GM21447 (cell line): Measurements from ENCODE around the gene GSC.
A peak's percentile ranks its signal among the peaks of the same experiment; 100 is the strongest.

Source experiments
- ATAC-seq: cut with Tn5 transposase; IDR thresholded peaks from one replicate; pipeline ENCODE4 v1.9.1; 2021; ENCODE audit not compliant: unreplicated experiment

GSC gene

DNA sequence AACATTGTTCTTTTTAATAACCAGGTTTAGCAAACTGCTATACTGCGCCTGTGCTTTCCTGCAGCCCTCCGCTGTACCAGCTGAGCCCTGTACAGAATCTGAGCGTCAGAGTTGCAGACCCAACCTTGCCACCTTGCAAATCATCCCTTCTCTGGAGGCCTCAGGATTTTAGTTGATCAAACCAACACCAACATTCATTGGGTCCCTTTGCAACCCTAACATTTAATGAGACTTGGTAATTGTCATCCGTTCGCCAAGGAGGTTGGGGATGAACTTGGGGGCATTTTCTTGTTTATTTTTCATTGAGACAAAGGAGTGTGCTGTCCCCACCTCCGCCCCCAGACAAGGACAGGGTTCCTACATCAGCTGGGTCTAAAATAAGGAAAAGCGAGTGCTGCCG, 2.6 kb upstream of the GSC start:
- no peak for ATAC-seq

DNA sequence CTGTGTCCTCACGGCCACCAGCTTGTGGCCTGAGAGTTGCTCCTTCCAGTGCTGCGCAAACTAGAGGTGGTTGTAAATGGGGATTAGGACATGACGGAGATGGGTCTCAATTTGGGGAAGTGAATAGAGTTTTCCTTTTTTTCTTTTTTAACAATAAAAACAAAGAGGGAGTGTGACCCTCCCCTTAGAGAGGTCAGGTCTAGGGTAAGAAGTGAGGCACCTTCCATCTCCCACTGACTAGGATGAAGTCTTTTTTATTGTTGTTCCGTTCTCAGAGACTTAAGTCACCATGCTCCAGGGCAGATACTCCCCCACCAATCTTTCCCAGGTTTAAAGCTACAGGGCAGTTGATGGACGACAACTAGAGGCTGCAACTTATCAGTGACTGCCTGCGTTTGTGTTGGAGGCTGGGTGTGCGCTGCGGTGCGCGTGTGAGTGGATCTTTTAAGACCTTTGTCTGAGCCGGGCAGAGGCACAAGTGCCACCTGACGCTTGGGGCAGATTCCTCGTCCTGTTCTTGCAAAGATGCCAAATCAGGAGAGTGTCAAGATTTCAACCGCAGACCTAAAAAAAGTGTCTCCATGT, 2.1 kb upstream of the GSC start:
- no peak for ATAC-seq

DNA sequence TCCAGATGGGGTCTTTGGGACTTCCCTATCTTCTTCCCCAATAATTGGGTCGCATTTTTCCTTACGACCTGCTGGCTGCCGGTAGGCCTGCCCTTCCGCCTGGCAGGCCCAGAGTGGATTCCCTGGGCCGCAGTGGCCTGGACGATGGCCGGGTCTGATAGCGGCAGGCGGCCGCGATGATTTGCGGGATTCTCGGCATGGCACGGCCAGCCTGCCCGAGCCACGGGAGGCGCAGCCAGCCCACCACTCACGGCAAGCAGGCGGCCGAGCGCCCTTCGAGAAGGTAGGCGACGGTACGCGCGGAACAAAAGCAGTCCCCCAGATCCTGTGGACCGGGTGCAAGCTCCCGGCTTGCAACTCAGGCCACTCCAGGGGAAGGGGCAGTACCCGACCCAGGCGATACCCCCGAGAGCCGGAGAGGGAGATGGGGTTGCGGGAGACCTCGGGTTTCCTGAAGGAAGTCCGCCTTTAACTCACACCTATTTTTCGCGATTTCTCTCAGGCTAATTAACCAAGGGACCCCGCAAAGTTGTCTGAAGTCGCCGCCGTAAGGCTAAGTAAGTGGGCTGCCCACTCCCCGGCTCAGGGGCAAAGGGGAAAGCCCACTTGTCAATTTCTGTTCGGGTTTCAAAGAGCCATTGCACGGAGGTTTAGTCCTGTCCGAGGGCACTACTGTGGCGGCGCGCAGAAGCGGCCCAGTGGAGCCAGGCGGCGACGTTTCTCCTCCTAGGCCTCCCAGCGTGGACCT, 1.4 kb upstream of the GSC start:
- no peak for ATAC-seq

DNA sequence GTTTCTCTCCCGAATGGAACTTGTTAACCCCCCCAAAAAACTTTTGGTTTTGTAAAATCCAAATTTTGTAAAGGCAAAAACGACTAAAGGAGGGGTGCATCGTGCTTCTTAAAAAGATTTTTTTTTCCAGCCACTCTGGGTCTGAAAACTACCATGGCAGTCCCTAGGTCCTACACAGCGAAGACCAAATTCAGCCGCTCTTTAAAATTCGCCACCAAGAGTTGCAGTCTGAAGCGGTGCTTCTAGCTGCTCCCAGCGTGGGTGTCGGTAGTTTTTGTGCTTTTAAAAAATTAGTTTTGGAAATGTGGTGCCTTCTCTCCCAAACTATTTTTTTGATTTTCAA, 873 bp upstream of the GSC start:
- no peak for ATAC-seq

DNA sequence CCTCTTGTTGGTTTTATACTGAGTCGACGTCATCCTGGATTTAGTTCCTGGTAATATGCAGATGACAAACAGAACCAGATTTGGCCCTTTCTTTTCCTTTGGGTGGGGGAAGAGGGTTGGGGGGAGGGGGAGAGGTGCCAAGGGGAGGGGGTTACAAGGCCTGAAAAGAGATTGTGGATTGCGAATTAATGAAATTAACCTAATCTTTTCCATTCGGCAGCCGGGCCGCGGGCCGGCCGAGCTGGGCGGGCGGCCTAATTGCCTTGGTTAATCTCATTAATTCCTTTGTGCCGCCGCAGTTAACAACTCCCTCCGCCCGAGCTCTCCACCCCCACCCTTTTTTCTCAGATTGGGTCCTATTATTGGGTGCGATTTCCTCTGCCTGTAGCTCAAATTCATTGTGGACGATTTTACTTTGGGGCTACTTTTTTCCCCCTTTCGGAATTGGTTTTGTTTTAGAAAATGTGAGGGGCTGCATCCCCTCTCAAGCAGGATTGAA, 387 bp upstream of the GSC start:
- ATAC-seq: no peak

DNA sequence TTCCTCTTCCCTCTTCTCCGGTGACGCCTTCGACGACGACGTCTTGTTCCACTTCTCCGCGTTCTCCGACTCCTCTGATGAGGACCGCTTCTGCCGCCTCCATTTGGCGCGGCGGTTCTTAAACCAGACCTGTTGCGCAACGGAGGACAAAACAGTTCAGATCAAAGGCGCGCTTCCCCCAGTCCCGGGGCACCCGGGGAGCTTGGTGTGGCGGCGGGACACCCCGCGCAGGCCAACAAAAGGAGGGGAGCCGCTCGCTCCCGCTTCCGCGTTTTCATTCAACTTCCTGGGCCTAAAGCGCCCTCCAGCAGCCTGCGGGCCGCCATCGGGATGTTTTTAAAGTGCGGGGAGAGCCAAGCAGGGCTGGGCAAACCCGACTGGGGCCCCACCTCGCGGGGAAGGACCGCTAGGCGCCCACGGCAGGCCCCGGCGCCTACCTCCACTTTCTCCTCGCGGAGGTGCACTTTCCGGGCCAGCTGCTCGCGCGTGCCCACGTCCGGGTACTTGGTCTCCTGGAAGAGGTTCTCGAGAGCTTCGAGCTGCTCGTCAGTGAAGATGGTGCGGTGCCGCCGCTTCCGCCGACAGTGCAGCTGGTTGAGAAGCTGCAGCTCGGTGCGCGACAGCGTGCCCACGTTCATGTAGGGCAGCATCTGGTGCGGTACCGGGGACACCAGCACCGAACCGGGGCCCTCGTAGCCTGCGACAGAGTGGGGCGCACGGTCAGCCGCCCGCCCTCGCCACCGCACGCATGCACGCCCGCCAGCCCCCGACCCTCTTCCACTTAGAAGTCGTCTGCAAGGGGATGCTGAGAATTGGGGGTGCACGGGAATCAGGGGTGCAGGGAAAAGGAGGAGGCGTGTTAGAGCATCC, 1.2 kb downstream of the GSC start:
- ATAC-seq: no peak

DNA sequence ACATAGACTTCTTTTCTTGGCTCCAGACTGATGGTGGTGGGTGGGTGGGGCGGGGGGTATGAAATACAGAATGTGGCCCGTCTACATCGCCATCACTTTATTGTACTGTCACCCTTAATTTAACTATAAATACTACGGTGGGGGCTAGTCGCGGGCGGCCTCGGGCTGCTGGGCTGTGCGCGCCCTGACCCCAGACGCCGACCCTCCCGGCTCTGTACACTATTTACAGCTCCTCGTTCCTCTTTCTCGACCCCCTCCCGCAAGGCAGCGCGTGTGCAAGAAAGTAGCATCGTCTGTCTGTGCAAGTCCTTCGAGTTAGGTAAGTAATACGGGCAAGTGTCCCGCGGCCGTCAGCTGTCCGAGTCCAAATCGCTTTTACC, 1.8 kb downstream of the GSC start:
- ATAC-seq: no peak

DNA sequence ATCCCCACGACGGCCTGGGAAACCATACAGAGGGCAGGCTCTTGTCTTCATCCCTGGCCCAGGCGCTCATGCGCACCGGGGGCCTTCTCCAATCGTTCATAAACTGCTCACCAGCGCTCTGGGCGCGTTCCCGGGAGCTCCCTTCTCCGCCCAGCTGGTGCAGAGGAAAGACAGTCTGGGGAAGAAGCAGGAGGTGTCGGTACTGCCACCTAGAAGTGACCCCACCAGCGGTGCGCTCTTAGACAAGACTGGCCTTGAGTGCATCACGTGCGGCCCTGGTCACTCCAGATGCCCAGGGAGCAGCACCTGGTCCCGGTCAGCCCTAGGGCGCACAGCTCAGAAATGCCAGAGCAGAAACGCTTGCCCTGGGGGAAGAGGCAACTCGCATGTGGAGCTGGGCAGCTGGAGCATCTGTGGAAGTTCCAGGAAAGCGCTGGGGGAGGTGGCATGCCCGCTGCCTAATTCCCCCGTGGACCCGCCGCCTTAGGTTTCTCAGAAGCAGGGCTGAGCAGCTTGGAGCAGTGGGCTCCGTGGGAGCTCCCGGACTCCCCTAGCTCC, 2.5 kb downstream of the GSC start:
- no peak for ATAC-seq

DNA sequence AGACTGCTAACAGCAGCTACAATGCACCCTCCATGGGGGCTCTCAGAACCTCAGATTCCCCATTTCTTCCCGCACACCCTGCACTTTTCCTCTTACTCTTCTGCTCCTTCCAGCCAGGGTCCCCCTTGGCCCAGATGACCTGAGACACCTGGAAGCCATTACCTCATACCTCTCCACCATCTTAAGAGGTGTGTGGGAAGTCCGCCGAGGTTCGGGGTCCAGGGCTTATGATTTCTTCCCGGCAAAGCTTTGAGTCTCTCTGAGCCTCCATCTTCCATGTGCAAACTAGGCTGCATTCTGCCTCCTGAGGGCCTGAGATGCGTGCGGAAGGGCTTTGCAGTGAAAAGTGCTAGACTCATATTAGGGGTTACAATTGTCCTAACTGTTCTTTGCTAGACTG, 5.3 kb downstream of the GSC start:
- ATAC-seq: no peak

DNA sequence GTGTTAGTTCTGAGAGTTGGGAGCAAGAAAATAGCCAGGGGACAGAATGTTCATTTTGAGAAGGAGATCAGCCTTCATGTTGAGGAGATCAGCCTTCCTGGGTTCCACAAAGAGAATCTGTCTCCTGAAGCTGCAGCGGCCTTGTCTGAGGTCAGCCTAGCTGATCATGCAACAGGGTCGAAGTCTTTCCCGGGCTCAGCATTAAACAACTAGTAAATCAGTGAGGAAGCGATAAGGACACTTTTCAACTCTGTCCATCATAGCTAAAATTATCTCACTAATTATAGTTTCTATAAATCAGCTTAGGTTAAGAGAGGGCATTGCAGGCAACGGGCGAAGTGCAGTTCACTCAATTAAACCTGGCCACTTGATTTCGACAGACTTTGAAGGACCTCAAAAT, 7.5 kb downstream of the GSC start:
- ATAC-seq: no peak

DNA sequence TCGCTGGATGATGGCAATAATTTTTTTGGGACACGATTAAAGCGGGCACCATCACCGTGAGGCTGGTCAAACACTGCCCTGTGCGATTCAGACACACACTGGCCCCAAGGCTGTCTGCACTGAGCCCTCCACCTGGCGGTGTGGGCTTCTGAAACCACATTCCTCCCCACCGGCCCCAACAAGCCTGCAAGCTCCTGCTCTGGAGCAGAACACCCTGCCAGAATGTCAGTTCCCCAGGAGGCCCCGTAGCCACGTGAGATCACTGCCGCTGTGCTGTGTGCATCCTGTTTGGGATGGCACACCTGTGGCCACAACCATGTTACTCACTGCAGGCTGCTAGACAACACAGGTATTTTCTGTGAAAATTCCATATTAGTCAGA, 7.9 kb downstream of the GSC start:
- no peak for ATAC-seq

DNA sequence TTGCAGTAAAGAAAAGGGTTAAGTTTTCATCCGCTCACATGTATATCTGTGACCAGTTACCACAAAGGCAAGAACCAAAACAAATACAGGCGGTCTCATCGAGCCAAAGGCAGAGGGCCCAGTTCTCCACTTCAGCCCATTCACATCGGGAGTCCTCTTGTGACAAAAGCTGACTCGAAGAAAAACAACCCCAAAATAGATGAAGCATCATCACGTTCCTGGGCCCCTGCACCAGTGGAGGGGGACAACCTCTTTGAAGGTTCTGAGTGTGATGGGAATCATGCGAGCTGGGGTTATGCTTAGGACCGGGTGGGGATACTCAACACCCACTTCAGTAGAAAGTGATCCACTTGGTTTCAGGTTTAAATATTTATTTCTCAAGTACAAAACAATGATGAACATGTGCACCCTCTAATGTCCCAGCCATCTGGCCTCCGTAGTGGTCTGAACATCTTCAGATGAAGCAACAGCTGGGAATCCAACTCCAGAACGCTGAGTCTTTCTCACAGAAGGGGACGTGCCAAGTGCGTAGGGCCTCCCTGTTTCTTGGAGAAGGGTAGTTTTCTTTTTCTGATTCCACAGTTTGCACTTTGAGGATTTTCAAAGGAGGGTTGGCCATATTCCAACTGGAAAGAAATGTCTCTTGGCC, 8.4 kb downstream of the GSC start:
- no peak for ATAC-seq

DNA sequence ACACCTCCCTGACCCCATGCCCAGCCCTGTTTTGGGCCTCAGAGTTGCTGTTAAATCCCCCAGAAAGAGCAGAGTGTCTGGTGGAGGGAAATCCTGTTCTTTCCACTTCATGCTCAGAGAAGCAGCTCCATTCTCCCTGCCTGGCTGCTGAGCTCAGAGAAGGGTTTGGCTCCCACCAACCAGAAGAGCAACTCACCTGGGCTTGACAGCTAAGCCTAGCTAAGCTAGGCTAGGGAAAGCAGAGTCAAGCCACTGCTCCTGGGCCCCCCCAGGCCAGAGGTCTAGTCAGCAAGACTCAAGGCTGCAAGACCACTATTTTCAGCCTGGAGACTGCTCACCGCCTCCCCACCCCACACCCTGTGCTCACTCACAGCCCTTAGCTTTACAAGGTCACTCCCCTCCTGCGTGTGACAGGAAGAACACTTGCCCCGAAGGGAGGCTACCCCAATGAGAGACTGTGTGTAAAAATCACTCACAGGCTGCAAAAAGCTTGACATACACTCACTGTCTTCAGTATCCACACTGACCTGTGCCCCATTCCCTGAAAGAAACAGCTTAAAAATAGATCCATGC, 13.5 kb downstream of the GSC start:
- ATAC-seq: no peak

DNA sequence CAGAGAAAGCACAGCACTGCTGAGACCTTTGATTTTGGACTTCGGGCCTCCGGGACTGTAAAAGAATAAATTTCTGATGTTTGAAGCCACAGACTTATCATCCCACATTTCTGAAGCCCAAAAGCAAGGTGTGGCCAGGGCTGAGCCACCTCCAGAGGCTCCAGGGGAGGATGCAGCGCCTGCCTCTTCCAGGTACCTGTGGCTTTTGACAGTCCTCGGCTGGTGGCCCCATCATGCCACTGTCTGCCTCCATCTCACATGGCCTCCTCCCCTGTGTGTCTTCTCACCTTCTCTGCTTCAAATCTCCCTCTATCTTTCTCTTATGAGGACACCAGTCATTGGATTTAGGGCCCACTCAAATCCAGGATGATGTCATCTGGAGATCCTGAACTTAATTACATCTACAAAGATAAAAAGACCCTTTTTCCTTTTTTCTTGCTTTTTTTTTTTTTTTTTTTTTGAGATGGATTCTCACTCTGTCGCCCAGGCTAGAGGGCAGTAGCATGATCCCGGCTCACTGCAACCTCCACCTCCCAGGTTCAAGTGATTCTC, 15.4 kb downstream of the GSC start:
- no peak for ATAC-seq

DNA sequence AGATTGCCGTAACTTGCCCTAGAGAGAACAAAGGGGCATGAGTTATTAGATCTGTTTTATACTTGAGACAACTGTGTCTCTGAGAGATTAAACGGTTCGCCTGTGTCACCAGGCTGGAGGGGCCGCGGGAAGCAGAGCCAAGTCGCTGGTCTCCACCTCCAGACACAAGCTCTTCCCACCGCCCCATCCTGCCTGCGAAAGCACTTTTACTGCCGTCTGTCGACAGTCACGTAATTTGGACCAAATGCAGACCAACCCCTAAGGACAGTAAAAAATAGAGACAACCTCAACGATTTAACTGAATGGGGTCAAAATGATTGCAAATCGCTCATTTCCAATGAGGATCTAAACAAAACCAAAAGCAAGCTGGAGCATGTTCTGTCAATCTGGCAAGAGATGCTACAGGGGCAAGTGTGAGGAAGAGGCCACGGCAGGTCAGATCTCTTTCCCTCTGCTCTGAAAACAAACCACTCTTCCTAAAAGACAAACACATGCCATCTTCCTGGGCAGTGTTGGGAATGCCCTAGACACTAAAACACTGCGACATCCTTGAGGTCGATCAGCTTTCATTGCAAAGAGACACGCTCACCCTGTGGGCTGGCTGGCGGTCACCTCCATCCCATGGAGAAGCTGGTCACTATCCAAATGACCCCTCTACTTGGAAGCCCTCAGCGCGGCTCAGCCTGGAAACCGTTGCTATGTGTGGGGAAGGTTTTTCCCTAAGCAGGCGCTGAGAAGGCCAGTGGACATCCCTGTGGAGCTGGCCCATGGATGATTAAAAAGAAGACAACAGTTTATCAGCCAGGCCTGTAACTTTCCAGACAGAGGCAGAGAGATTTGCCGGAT, 17.1 kb downstream of the GSC start:
- no peak for ATAC-seq

DNA sequence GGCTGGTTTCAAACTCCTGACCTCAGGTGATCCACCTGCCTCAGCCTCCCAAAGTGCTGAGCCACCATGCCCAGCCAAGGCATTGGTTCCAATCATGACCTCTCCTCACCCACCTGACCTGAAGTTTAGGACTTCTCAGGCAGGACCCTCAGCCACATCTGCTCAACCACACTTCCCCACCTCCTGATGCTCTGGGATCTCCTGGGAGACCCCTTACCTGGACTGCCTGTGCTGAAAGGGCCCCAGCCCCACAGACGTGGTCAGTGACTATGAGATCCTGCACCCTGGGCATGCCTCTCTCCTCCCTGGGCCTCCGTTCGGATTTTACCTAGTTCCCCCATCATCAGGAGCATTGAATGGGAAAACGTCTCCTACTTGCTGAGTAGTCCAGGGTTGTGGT, 18.0 kb downstream of the GSC start:
- ATAC-seq: no peak

DNA sequence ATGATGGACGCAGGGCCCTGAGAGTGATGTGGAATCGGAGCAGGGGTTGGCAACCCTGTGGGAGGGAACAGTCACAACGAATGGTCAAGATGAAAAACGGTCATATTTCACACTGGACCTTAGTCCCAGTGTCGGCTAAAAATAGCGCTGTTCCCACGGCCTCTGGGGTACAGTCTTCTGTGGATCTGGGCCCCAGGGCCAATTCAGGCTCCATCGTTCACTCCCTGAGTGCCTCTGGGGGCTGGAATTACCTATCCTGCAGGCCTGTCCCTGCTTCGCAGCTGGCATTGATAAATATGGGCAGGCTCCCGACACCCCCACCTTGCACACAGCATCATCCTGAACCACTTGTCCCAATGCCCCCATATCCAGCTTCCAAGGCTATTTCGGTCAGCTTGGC, 18.6 kb downstream of the GSC start:
- ATAC-seq: no peak

DNA sequence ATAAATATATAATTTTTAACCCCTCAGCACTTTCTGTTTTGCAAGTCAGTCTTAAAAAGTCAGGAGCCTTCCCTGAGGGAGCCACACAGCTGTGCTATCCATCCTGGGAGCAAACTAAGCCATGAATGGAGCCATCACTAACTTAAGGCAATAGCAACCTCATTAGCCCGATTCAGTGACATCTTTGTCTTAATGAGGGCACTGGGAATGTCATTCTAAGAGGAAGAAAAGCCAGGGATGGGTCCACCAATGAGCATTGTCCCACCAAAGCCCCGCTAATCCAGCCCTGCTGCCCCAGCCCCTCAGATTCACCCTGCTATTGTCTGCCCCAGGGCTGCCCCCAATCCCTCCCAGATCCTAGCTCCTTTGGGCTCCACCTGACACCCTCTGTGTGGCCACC, 19.5 kb downstream of the GSC start:
- ATAC-seq: no peak

DNA sequence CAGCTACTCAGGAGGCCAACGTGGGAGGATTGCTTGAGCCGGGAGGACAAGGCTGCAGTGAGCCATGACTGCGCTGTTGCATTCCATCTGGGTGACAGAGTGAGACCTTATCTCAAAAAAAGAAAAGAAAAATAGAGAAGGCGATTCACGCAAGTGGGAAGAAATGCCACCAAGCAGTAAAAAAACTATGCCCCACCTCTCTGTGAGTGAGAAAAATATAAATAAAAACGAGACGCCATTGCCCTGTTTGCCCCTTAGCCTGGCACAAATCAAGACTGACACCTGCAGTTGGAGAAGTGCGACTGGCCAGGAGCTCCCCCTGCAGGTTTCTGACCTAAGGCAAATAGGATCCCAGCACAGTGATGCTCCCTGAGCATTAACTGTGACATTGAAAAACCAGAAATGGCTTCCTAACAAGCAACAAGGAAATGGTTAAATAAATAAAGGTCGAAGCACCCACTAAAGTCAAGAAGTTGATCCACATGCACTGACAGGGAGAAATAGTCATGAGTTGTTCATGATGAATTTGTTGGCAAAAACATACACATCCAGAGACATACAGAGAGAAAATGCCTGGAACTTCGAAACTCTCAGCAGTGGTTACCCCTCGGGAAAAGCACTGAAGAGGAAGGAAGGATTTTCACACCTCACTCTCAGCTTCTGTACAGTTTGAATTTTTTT, 21.1 kb downstream of the GSC start:
- peak; percentile 58 for ATAC-seq
